ENCODE results near the gene PCSK2.

Gene PCSK2

GRCh38 chr20:17500271-17500670 is 273.4 kb downstream of the PCSK2 start:
- H3K9me2 ChIP-seq (replicated peaks; ENCODE audit: control insufficient read depth, low read length) = no peaks in the 10 kb centered on the region
- no peak overlapping the region for H3K4me3 ChIP-seq (ENCODE audit: low read length)
- H4K20me1 ChIP-seq (ENCODE audit: control insufficient read depth, insufficient read depth, low read depth, low read length) = no peaks in the 10 kb centered on the region
- 0 out of 2 replicates have a peak, but pooled peaks cover 6% of the 10 kb centered on the region for H3K27me3 ChIP-seq (ENCODE audit: control insufficient read depth, low read length)
- H3F3A ChIP-seq (ENCODE audit: control insufficient read depth, insufficient read depth) = no peaks in the 10 kb centered on the region
- no peaks in the 10 kb centered on the region for H3K79me2 ChIP-seq (ENCODE audit: control insufficient read depth, low read length)
- no peak for TF ChIP-seq EZH2phosphoT487 (IDR thresholded peaks at IDR 0.05; ENCODE audit: borderline replicate concordance, low read length)
- no peak for TF ChIP-seq CTCF (IDR thresholded peaks at IDR 0.05; ENCODE audit: low read depth, low read length, poor library complexity, severe bottlenecking)
- no peak overlapping the region for H3K27ac ChIP-seq (ENCODE audit: low read depth, low read length)
- H3K4me2 ChIP-seq (ENCODE audit: low read length) = no peak overlapping the region
- H3K9me3 ChIP-seq (ENCODE audit: control insufficient read depth, insufficient read depth, low read length) = no peaks in the 10 kb centered on the region
- no peaks in the 10 kb centered on the region for H3K36me3 ChIP-seq (ENCODE audit: control insufficient read depth, low read length)
- H3K4me1 ChIP-seq (ENCODE audit: control insufficient read depth, low read length) = peaks cover 10% of the 10 kb centered on the region

- no peak overlapping the region for H3K4me2 ChIP-seq (ENCODE audit: low read length)
- no peak overlapping the region for H3K27ac ChIP-seq (ENCODE audit: low read depth, low read length)
- no peaks in the 10 kb centered on the region for H3K9me3 ChIP-seq (ENCODE audit: control insufficient read depth, insufficient read depth, low read length)
- peaks cover 16% of the 10 kb centered on the region for H3K4me1 ChIP-seq (ENCODE audit: control insufficient read depth, low read length)
- no peaks in the 10 kb centered on the region for H3K79me2 ChIP-seq (ENCODE audit: control insufficient read depth, low read length)
- H4K20me1 ChIP-seq (ENCODE audit: control insufficient read depth, insufficient read depth, low read depth, low read length) = no peaks in the 10 kb centered on the region
- TF ChIP-seq CTCF (IDR thresholded peaks at IDR 0.05; ENCODE audit: low read depth, low read length, poor library complexity, severe bottlenecking) (no peak), EZH2phosphoT487 (IDR thresholded peaks at IDR 0.05; ENCODE audit: borderline replicate concordance, low read length) (no peak)
- no peaks in the 10 kb centered on the region for H3F3A ChIP-seq (ENCODE audit: control insufficient read depth, insufficient read depth)
- H3K27me3 ChIP-seq (ENCODE audit: control insufficient read depth, low read length) = 0 out of 2 replicates have a peak, but pooled peaks cover 3% of the 10 kb centered on the region
- no peak overlapping the region for H3K4me3 ChIP-seq (ENCODE audit: low read length)
- no peaks in the 10 kb centered on the region for H3K36me3 ChIP-seq (ENCODE audit: control insufficient read depth, low read length)
- H3K9me2 ChIP-seq (replicated peaks; ENCODE audit: control insufficient read depth, low read length) = no peaks in the 10 kb centered on the region
Measured at GRCh38 chr20:17500826-17501225, 274.0 kb downstream of the PCSK2 start.

GRCh38 chr20:17501701-17502100 is 274.9 kb downstream of the PCSK2 start:
- H3K4me2 ChIP-seq (ENCODE audit: low read length) = no peak overlapping the region
- no peaks in the 10 kb centered on the region for H3K79me2 ChIP-seq (ENCODE audit: control insufficient read depth, low read length)
- no peaks in the 10 kb centered on the region for H3F3A ChIP-seq (ENCODE audit: control insufficient read depth, insufficient read depth)
- H4K20me1 ChIP-seq (ENCODE audit: control insufficient read depth, insufficient read depth, low read depth, low read length) = no peaks in the 10 kb centered on the region
- no peaks in the 10 kb centered on the region for H3K36me3 ChIP-seq (ENCODE audit: control insufficient read depth, low read length)
- no peaks in the 10 kb centered on the region for H3K27me3 ChIP-seq (ENCODE audit: control insufficient read depth, low read length)
- no peaks in the 10 kb centered on the region for H3K9me3 ChIP-seq (ENCODE audit: control insufficient read depth, insufficient read depth, low read length)
- no peak overlapping the region for H3K27ac ChIP-seq (ENCODE audit: low read depth, low read length)
- no peaks in the 10 kb centered on the region for H3K9me2 ChIP-seq (replicated peaks; ENCODE audit: control insufficient read depth, low read length)
- peaks cover 16% of the 10 kb centered on the region for H3K4me1 ChIP-seq (ENCODE audit: control insufficient read depth, low read length)
- TF ChIP-seq EZH2phosphoT487 (IDR thresholded peaks at IDR 0.05; ENCODE audit: borderline replicate concordance, low read length) (no peak), CTCF (IDR thresholded peaks at IDR 0.05; ENCODE audit: low read depth, low read length, poor library complexity, severe bottlenecking) (no peak)
- no peak overlapping the region for H3K4me3 ChIP-seq (ENCODE audit: low read length)
